HG02642 (cell line): ENCODE data around the gene MAP4K3.
"Not testable (repeated sequence)": the region's sequence is repeated elsewhere in the genome, so short reads cannot be mapped to it uniquely, and the experiment has no call there.

Source experiments
- ATAC-seq: cut with Tn5 transposase; IDR thresholded peaks from one replicate; pipeline ENCODE4 v1.9.1; 2021; ENCODE audit warnings: mild to moderate bottlenecking; ENCODE audit not compliant: unreplicated experiment, poor library complexity

MAP4K3 gene

DNA sequence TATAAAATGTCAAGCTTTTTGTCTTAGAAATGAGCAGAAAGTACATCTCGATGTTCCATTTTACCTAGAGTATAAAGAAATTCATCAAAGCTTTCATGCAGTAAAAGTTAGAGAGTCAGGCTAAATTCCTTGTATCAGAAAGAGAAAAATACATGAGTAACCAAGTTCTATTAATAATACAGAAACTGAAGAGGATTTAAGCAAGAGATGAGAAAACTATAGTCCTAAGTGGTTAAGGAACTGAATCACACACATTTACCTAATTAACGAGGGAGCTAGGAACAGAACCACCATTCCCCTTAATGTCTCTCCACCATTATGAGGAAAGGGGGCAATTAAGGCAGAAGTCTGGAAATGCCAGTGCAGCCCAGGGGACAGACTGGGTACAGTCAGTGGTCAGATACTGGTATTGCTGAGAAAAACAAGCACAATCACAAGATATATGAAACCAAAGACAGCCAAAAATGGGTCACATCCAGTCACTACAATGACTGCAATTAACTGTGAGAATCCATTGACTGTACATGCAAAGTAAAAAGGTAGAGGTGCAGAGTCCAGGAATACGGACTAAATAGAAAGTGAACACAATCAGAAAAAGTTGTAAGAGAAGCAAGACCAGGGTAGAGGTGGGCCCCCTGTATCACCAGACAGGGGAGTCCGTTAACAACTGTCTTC lies 23.9 kb downstream of the MAP4K3 start:
- no peak for ATAC-seq

DNA sequence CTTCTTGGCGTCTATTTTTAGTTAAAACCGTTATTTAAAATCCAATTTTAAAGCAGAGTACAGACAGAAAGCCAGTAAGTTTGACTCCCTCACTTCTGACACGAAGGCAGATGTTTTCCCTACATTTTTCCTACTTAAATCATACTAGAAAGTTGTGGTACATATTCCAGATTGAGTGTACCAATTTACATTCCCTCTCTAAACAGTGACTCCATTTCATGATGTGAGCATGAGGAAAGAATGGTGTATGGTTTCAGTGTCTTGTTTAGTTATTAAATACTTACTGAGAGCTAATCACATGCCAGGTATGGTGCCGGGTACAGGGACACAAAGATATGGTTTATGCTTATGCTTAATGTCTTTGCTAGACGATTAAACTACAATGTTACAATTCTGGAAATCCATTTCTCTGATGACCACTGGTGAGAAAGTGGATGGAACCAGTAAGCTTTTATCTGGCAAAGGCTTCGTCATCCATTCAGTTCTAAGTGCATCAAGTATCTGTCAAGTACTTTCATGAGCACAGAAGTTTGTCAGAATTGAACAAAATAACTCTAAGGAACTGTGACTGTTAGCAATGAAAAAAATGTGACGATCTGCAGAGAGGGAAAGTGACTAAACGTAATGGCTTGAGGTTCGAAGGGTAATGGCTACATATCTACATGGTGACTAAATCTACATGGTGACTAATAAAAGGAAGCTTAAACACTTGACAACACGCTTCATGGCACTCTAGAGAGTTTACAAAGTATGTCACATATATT lies 25.7 kb downstream of the MAP4K3 start:
- no peak for ATAC-seq

- ATAC-seq: no peak
These were observed 27.2 kb downstream of the MAP4K3 start for GRCh38 chr2:39409697-39410389.

DNA sequence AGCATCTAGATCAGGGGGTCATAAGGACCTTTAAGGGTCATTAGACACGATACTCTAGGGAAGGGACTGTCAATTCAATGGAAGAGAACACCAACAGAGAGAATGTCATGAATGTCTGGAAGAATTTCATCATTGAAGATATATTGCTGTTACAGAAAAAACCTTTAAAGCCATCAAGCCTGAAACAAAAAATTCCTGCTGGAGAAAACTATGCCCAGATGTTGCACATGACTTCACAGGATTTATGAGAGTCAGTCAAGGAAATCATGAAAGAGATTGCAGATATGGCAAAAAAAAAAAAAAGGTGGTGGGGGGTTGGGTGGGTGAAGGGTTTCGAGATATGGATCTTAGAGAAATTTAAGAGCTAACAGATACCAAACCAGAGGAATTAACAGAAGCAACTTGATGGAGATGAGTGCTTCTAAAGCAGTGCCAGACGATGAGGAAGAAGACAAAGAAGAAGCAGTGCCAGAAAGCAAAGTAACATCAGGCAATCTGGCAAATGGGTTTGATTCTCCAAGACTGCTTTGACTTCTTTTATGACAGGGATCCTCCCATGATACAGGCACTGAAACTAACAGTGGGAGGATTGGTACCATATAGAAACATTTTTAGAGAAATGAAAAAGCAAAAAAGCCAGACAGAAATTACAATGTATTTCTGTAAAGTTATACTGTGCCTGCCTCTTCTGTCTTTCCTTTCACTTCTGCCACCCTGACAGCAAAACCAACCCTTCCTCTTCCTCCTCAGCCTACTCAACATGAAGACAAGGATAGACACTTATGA lies 28.5 kb downstream of the MAP4K3 start:
- ATAC-seq: peak; percentile 82

DNA sequence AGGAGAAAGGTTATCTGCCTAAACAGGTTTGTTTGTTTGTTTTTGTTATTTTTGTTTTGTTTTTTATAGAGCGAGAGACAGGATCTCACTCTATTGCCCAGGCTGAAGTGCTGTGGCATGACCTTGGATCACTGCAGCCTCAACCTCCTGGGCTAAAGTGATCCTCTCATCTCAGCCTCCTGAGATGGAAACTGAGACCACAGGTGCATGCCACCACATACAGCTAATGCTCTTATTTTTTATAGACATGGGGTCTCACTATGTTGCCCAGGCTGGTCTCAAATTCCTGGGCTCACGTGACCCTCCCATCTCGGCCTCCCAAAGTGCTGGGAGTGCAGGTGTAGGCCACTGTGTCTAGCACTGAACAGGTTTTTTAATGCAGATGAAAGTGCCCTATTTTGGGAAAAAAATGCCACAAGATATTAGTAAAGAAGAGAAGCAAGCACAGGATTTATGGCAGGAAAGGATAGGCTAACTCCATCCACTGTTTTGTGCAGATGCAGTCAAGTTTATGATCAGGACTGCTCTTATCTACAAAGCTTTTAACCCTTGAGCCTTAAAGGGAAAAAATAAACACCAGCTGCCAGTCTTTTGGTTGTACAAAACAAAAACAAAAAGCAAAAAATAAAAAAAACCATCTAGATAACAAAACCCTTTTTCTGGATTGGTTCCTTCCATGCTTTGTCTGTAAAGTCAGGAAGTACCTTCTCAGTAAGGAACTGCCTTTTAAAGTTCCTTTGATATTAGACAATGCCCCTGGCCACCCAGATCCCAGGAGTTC lies 29.4 kb downstream of the MAP4K3 start:
- no peak for ATAC-seq

DNA sequence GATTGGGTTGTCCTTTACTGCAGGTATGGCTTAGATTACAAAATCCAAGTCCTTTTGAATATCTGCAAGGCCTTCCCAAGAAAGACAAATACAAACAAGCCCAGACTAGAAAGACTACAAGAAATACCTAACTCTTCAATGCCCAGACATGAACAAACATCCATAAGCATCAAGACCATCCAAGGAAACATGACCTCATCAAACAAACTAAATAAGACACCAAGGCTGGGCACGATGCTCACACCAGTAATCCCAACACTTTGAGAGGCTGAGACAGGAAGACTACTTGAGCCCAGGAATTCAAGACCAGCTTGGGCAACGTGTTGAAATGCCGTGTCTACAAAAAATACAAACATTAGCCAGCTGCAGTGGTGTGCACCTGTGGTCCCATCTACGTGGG lies 31.7 kb downstream of the MAP4K3 start:
- no peak for ATAC-seq

DNA sequence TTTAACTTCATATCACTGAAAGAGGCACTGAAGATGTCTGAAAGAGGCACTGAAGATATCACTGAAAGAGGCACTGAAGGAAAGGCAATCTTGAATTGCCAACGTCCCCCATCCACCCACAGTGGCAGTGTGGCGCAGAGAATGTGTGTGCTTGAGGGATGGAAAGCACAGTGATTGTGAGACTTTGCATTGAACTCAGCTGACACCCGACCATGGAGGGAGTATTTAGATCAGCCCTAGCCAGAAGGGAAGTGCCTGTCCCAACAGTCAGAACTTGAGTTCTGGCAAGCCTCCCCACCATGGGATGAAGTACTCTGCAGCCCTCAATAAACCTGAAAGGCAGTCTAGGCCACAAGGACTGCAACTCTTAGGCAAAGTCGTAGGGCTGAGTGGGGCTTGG lies 33.8 kb downstream of the MAP4K3 start:
- peak; percentile 47 for ATAC-seq

- no peak for ATAC-seq
These were observed 35.8 kb downstream of the MAP4K3 start for GRCh38 chr2:39401319-39401718.

GRCh38 chr2:39399570-39399969 lies 37.5 kb downstream of the MAP4K3 start:
- no peak for ATAC-seq

DNA sequence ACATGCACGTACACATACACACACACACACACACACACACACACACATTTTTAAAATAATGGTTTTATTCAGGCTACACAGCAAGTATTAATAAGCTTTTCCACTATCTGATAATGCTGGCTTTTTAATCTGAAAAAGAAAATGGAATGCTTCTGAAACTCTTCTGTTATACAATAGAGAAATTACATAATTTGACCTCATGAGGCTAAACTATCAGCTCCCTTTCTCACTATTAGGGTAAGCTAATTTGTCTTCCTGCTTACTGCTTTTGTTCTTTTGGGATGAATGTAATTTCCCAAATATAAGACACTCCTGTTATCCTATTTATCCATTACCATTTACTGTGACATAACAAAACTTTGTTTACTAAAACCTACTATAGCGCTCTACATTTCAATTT lies 41.8 kb downstream of the MAP4K3 start:
- ATAC-seq: no peak

- no peak for ATAC-seq
These were observed 42.5 kb downstream of the MAP4K3 start for GRCh38 chr2:39394516-39394961.

- no peak for ATAC-seq
These were observed 44.4 kb downstream of the MAP4K3 start for GRCh38 chr2:39392672-39393071.

- ATAC-seq: no peak
These were observed 46.9 kb downstream of the MAP4K3 start for GRCh38 chr2:39390216-39390615.

DNA sequence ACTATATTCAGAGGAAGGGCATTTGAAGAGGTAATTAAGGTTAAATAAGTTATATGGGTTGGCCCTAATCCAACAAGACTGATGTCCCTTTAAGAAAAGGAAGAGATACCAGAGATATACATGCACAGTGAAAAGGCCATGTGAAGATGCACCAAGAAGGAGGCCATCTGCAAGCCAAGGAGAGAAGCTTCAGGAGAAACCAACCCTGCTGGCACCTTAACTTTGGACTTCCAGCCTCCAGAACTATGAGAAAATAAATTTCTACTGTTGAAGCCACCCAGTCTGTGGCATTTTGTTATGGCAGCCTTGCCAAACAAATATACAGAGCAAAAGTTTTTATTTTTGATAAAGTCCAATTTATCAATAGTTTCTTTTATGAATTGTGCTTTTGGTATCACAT lies 51.0 kb downstream of the MAP4K3 start:
- no peak for ATAC-seq

GRCh38 chr2:39385172-39385571 lies 51.9 kb downstream of the MAP4K3 start:
- no peak for ATAC-seq

- not testable (repeated sequence) for ATAC-seq
These were observed 53.0 kb downstream of the MAP4K3 start for GRCh38 chr2:39384071-39384470.

DNA sequence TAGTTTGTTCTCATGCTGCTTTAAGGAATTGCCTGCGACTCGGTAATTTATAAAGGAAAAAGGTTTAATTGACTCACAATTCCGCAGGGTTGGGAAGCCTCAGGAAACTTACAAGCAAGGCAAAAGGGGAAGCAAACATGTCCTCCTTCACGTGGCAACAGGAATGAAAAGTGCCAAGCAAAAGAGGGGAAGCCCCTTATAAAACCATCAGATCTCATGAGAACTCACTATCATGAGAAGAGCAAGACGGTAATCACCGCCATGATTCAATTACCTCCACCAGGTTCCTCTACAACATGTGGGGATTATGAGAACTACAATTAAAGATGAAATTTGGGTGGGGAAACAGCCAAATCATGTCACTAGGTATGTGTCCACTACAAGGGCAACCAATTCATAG lies 53.9 kb downstream of the MAP4K3 start:
- no peak for ATAC-seq

DNA sequence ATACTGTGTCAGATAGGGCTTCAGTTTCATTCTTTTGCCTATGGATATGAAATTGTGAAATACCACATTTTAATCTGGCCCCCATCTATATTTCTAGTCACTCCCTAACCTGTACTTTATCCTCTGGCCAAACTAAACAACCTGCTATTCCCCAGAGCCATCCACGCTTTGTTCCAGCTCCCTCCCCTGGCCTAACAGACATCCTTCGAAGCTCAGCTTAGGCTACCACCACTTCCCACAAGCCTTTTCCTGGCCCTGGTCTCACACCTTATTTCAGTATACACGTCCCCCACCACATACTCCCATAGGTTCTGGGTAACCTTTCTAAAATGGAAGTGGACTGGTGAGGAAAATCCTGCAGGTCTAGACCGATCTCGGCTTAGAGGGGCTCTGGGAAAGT lies 55.4 kb downstream of the MAP4K3 start:
- no peak for ATAC-seq

DNA sequence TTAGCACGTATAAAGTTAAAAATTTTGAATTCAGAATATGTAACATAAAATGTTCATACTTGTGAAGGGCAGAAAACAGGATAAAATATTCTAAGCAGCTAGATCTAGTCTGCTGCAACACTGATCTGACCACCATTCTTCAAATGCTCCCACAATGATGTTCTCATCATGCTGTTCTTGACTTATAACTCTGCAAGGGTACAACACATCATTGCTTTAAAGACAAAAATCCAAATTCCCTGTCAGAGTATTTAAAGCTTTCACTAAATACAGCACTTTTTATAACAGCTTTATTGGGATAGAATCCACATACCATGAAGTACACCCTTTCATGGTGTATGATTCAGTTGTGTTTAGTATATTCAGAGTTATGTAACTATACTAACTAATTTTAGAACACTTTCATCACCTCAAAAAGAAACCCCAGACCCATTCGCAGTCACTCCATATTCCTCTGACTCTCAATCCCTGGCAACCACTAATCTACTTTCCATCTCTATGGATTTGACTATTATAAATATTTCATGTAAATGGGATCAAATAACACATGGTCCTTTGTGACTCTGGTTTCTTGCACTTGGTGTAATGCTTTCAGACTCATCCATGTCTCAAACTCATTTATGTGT lies 56.4 kb downstream of the MAP4K3 start:
- no peak for ATAC-seq
